HCT116 (cell line): ENCODE data around the gene APOE.
"Not testable (repeated sequence)": the region's sequence is repeated elsewhere in the genome, so short reads cannot be mapped to it uniquely, and the experiment has no call there.

Experiments
- CEBPB ChIP-seq: IDR thresholded peaks from 2 replicates; pipeline ENCODE4 v1.6.1; 2012; ENCODE audit warnings: low read depth
- EGR1 ChIP-seq: IDR thresholded peaks from 2 replicates; pipeline ENCODE4 v1.6.1; 2012; ENCODE audit warnings: low read depth
- JUND ChIP-seq: IDR thresholded peaks from 2 replicates; pipeline ENCODE4 v1.6.1; 2012
- POLR2A ChIP-seq: IDR thresholded peaks from 2 replicates; pipeline ENCODE4 v1.7.0; 2011; ENCODE audit warnings: borderline replicate concordance; ENCODE audit not compliant: insufficient read depth, insufficient read length; ENCODE audit errors: extremely low read depth
- POLR2AphosphoS5 ChIP-seq: IDR thresholded peaks from 2 replicates; pipeline ENCODE4 v1.6.1; 2011; ENCODE audit warnings: mild to moderate bottlenecking, low read depth, low read length, moderate library complexity
- REST ChIP-seq: IDR thresholded peaks from 2 replicates; pipeline ENCODE4 v1.6.1; 2012; ENCODE audit warnings: low read depth
- SIN3A ChIP-seq: IDR thresholded peaks from 2 replicates; pipeline ENCODE4 v1.6.1; 2012; ENCODE audit warnings: low read depth
- SP1 ChIP-seq: IDR thresholded peaks from 2 replicates; pipeline ENCODE4 v1.6.1; 2012; ENCODE audit warnings: low read depth
- YY1 ChIP-seq: IDR thresholded peaks from 2 replicates; pipeline ENCODE4 v1.6.1; 2011; ENCODE audit warnings: low read length, low read depth, moderate library complexity, mild to moderate bottlenecking; ENCODE audit not compliant: insufficient replicate concordance; ENCODE audit errors: extremely low read depth
- TF ChIP-seq, protein P1 (sequence below): IDR thresholded peaks from 2 replicates; pipeline ENCODE4 v1.6.1; 2011; ENCODE audit warnings: mild to moderate bottlenecking, low read length, moderate library complexity; ENCODE audit not compliant: insufficient replicate concordance; ENCODE audit errors: extremely low read depth
- TF ChIP-seq, protein P2 (sequence below), 3 experiments: fragments of 200-600 bp in 1 of 3; sonication (generic) in 1 of 3; IDR thresholded peaks in 2 of 3; conservative IDR thresholded peaks in 1 of 3; 2 replicates each; pipeline ENCODE4 v1.5.1; 2012 to 2017; ENCODE audit warnings: low read depth in 2 of 3, low read length in 2 of 3, antibody characterized with exemption in 1 of 3, borderline replicate concordance in 1 of 3, control low read depth in 1 of 3, mild to moderate bottlenecking in 1 of 3, mixed read lengths in 1 of 3, mixed run types in 1 of 3, moderate library complexity in 1 of 3; ENCODE audit not compliant: insufficient read depth in 1 of 3

DNA sequence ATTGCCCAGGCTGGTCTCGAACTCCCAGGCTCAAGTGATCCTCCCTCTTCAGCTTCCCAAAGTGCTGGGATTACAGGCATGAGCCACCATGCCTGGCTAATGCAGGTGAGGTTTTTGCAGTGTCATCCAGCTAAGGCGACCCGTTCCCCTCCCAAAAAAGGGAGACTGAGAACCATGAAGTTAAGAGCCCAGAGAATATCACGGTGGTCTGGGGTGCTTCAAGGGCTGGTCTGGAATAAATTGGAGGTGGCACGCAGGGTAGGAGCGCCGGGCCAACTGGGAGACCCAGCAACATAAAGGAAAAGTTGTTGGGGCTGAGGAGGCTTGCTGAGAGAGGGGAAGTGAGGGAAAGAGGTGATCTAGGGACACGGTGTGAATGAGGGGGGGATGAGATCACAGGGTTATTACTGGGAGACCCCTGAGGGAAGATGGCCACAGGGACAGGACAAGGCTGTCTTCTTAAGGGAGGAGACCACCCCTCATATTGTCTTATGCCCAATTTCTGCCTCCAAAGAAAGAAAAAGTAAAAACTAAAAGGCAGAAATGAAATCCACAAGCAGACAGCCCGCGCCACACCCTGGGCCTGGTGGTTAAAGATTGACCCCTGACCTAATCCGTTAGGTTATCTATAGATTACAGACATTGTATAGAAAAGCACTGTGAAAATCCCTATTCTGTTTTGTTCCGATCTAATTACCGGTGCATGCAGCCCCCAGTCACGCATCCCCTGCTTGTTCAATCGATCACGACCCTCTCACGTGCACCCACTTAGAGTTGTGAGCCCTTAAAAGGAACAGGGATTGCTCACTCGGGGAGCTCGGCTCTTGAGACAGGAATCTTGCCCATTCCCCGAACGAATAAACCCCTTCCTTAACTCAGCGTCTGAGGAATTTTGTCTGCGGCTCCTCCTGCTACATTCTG is 8.2 kb downstream of the APOE start:
- TF ChIP-seq EGR1, SIN3A, POLR2AphosphoS5, YY1, CEBPB, POLR2A, REST, JUND, SP1: not testable (repeated sequence)
- TF ChIP-seq, protein P1, sequence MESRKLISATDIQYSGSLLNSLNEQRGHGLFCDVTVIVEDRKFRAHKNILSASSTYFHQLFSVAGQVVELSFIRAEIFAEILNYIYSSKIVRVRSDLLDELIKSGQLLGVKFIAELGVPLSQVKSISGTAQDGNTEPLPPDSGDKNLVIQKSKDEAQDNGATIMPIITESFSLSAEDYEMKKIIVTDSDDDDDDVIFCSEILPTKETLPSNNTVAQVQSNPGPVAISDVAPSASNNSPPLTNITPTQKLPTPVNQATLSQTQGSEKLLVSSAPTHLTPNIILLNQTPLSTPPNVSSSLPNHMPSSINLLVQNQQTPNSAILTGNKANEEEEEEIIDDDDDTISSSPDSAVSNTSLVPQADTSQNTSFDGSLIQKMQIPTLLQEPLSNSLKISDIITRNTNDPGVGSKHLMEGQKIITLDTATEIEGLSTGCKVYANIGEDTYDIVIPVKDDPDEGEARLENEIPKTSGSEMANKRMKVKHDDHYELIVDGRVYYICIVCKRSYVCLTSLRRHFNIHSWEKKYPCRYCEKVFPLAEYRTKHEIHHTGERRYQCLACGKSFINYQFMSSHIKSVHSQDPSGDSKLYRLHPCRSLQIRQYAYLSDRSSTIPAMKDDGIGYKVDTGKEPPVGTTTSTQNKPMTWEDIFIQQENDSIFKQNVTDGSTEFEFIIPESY = not testable (repeated sequence)
- TF ChIP-seq, protein P2, sequence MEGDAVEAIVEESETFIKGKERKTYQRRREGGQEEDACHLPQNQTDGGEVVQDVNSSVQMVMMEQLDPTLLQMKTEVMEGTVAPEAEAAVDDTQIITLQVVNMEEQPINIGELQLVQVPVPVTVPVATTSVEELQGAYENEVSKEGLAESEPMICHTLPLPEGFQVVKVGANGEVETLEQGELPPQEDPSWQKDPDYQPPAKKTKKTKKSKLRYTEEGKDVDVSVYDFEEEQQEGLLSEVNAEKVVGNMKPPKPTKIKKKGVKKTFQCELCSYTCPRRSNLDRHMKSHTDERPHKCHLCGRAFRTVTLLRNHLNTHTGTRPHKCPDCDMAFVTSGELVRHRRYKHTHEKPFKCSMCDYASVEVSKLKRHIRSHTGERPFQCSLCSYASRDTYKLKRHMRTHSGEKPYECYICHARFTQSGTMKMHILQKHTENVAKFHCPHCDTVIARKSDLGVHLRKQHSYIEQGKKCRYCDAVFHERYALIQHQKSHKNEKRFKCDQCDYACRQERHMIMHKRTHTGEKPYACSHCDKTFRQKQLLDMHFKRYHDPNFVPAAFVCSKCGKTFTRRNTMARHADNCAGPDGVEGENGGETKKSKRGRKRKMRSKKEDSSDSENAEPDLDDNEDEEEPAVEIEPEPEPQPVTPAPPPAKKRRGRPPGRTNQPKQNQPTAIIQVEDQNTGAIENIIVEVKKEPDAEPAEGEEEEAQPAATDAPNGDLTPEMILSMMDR (IDR thresholded peaks at IDR 0.05 in 2 of 3, conservative IDR thresholded peaks at IDR 0.05 in 1 of 3; ENCODE audit: borderline replicate concordance in 1 of 3, insufficient read depth in 1 of 3, low read depth in 2 of 3, low read length in 2 of 3) = not testable (repeated sequence)
